Measurements from ENCODE around the gene IHH.

- no peak for TF ChIP-seq CTCF (IDR thresholded peaks at IDR 0.05)
- no peak for TF ChIP-seq POLR2A (IDR thresholded peaks at IDR 0.05)
These were observed 18.7 kb upstream of the IHH start for GRCh38 chr2:219079417-219079816.

All from tibial nerve (tissue), 3 donors.